K562 treated with DMSO at 1 percent for 12 hours (cell line): ENCODE data around the gene CCDC144A. TPM values are rescaled to one million over a fixed set of nuclear protein-coding genes. Genes with fewer than 3 reads are reported as not detected.

Experiments
- total RNA-seq: library from RNA; unstranded; fragments of 300-600 nt; gene quantifications from 2 replicates; pipeline ENCODE4 v1.2.3, GENCODE V29; 2022; ENCODE audit not compliant: insufficient read depth

CCDC144A gene, protein sequence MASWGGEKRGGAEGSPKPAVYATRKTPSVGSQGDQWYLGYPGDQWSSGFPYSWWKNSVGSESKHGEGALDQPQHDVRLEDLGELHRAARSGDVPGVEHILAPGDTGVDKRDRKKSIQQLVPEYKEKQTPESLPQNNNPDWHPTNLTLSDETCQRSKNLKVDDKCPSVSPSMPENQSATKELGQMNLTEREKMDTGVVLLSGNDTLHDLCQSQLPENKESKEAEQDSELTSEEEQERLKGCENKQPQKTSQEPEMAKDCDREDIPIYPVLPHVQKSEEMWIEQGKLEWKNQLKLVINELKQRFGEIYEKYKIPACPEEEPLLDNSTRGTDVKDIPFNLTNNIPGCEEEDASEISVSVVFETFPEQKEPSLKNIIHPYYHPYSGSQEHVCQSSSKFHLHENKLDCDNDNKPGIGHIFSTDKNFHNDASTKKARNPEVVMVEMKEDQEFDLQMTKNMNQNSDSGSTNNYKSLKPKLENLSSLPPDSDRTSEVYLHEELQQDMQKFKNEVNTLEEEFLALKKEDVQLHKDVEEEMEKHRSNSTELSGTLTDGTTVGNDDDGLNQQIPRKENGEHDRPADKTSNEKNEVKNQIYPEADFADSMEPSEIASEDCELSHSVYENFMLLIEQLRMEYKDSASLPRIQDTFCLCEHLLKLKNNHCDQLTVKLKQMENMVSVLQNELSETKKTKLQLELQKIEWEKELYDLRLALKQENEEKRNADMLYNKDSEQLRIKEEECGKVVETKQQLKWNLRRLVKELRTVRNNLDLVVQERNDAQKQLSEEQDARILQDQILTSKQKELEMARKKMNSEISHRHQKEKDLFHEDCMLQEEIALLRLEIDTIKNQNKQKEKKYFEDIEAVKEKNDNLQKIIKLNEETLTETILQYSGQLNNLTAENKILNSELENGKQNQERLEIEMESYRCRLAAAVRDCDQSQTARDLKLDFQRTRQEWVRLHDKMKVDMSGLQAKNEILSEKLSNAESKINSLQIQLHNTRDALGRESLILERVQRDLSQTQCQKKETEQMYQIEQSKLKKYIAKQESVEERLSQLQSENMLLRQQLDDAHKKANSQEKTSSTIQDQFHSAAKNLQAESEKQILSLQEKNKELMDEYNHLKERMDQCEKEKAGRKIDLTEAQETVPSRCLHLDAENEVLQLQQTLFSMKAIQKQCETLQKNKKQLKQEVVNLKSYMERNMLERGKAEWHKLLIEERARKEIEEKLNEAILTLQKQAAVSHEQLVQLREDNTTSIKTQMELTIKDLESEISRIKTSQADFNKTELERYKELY (N-terminal part only)
- total RNA-seq, result 0.28 and 1.5 TPM in 2 replicates

DNA sequence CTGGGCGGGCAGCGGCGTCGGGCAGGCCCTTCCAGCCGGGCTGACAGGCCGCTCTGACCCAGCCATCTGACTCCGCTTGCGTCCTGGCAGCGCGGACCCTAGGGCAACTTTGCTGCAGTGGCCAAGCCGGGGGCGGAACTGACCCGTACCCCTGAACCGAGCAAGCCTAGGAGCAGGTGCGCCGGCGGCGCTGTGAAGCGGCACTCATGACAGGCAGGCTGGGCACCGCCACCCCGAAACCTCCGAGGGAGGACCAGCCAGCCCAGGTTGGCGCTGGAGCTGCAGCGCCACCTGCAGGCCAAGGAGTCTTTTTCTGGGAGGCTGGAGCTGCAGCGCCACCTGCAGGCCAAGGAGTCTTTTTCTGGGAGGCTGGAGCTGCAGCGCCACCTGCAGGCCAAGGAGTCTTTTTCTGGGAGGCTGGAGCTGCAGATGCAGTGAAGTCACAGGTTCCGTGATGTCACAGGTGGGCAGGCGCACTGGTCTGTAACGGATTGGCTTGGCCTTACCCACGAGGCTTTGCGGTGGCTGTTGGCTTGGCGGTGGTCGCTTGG, at the start of gene CCDC144A:
Gene CCDC144A (plus strand): TSS at position 511 of the 551 bp plus-strand sequence. CDS start 160 bp downstream, outside the sequence.

DNA sequence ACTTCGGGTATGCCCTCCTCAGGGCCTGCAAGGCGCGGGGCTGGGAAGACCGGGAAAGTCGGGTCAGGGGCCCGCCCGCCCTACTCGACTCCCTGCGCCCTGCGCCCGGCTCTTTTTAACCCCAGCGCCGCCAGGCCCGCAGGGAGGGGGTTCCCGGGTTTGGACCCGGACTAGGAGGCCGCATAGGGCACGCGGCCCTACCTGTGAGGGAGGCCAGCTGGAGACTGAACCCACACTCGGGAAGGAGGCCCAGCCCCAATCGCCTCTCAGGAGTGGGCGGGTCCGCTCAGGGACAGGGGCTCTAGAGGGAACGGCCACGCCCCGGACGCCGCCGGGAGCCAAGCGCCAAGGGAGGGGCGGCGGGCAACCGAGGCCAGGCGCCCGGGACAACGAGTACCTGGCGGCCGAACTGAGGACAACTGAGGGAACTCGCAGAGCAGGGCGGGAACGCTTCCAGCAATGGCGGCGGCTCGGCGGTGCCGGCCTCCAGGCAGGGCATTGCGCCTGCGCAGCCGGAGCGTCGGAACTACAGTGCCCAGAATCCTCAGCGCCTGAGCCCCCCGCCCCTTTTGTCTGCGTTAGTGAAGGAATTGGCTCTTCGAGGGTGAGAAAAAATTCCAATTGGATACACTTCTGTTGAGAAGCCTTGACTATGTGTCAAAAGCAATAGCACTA, 36.5 kb upstream of the CCDC144A start, which contains the start of gene ZNF624:
Gene ZNF624 (minus strand): TSS at position 484 of the 675 bp plus-strand sequence.

Other genes starting within 250 kb of the CCDC144A start
- gene LRRC75A, start 198.0 kb upstream of the CCDC144A start, total RNA-seq, result 0.31 TPM in 1 of 2 replicates, not detected in the other
- not detected in 2 replicates for gene ZNF287, start 121.0 kb upstream of the CCDC144A start, total RNA-seq
- gene ZNF624, start 36.4 kb upstream of the CCDC144A start, total RNA-seq, result 0.52 TPM in 1 of 2 replicates, not detected in the other